K562 (cell line): Measurements from ENCODE around the gene ADARB2. TPM values are rescaled to one million over a fixed set of nuclear protein-coding genes. Genes with fewer than 3 reads are reported as not detected.

Experiments used
- ATAC-seq: fragments of 200-7000 bp; cut with Tn5 transposase; 3 replicates; pipeline ENCODE4 v1.9.1; 2020; ENCODE audit warnings: moderate library complexity
- BruUV-seq: library from RNA; stranded (reverse); fragments of 400-500 nt; replicated peaks from 2 replicates; lab custom pipeline; 2021; lab: Mats Ljungman, UMichigan
- CTCF ChIA-PET: fragments of 300-600 bp; formaldehyde crosslinking; extraction: SDS; loops from one replicate; lab custom pipeline; 2021; ENCODE audit warnings: low intra/inter-chr PET ratio; lab: Yijun Ruan, JAX
- POLR2A ChIA-PET: fragments of 300-600, 350-650 bp; sonication (Branson Sonifier 250); formaldehyde crosslinking; extraction: SDS; loops from one replicate; lab custom pipeline; 2021; ENCODE audit warnings: antibody characterized with exemption, inconsistent platforms; lab: Yijun Ruan, JAX
- DNase-seq, 4 experiments: peaks; one replicate each; pipeline versions ENCODE4 v3.0.0 to v3.0.0-alpha.2; 2011 to 2018; ENCODE audit warnings: low spot score in 3 of 4, mixed read lengths in 3 of 4; ENCODE audit errors: extremely low read depth in 1 of 4
- FAIRE-seq: peaks from 2 replicates; lab custom pipeline; 2011; peaks lifted over from hg19 to GRCh38; lab: Jason Lieb, UNC
- H2AFZ ChIP-seq: 2 replicates; pipeline ENCODE4 v1.6.0; 2011; ENCODE audit warnings: low read depth, low read length, control low read depth, inconsistent platforms
- H3K27ac ChIP-seq: fragments of 200-600 bp; 3 replicates; pipeline ENCODE4 v1.8.0; 2011; ENCODE audit warnings: low read depth, mild to moderate bottlenecking, control low read depth, inconsistent platforms, low read length, moderate library complexity, mixed read lengths; ENCODE audit errors: extremely low read depth
- H3K27me3 ChIP-seq, 2 experiments: fragments of 300-600 bp in 1 of 2; 2 replicates in 1 of 2; 3 replicates in 1 of 2; pipeline versions ENCODE4 v1.6.0 to v1.8.0; 2011; ENCODE audit warnings: inconsistent platforms in 2 of 2, low read length in 2 of 2, mild to moderate bottlenecking in 1 of 2, mixed read lengths in 1 of 2, moderate library complexity in 1 of 2; ENCODE audit not compliant: control insufficient read depth in 2 of 2, insufficient read depth in 2 of 2
- H3K36me3 ChIP-seq: fragments of 300-600 bp; 3 replicates; pipeline ENCODE4 v1.8.0; 2011; ENCODE audit warnings: mild to moderate bottlenecking, low read length, inconsistent platforms; ENCODE audit not compliant: control insufficient read depth, insufficient read depth
- H3K4me1 ChIP-seq, 2 experiments: fragments of 200-600 bp in 1 of 2; replicated peaks in 1 of 2; 2 replicates in 1 of 2; 3 replicates in 1 of 2; pipeline versions ENCODE4 v1.5.1 to v1.8.0; 2011; ENCODE audit warnings: inconsistent platforms in 2 of 2, low read length in 2 of 2, mild to moderate bottlenecking in 1 of 2, mixed read lengths in 1 of 2, moderate library complexity in 1 of 2; ENCODE audit not compliant: control insufficient read depth in 2 of 2, insufficient read depth in 2 of 2
- H3K4me2 ChIP-seq: 2 replicates; pipeline ENCODE4 v1.6.1; 2011; ENCODE audit warnings: low read length, control low read depth, inconsistent platforms, mixed read lengths; ENCODE audit not compliant: insufficient read depth
- H3K4me3 ChIP-seq: fragments of 200-600 bp; sonication (generic), shearing (Covaris generic); 2 replicates; pipeline ENCODE4 v1.5.1; 2016; ENCODE audit warnings: control low read depth, inconsistent platforms
- H3K79me2 ChIP-seq: fragments of 200-600 bp; 3 replicates; pipeline ENCODE4 v1.8.0; 2011; ENCODE audit warnings: low read length, inconsistent platforms; ENCODE audit not compliant: control insufficient read depth, insufficient read depth
- H3K9ac ChIP-seq, 2 experiments: 2 replicates each; pipeline versions ENCODE4 v1.6.0 to v1.6.1; 2011; ENCODE audit warnings: low read depth in 2 of 2, low read length in 2 of 2, control low read depth in 1 of 2, inconsistent platforms in 1 of 2, mild to moderate bottlenecking in 1 of 2, mixed read lengths in 1 of 2; ENCODE audit not compliant: insufficient read depth in 1 of 2
- H3K9me1 ChIP-seq: one replicate; pipeline ENCODE4 v1.6.0; 2011; ENCODE audit warnings: inconsistent platforms, mild to moderate bottlenecking, low read length, moderate library complexity; ENCODE audit not compliant: control insufficient read depth, insufficient read depth
- H3K9me3 ChIP-seq: replicated peaks from 2 replicates; pipeline ENCODE4 v1.5.1; 2011; ENCODE audit warnings: low read depth, low read length, inconsistent platforms; ENCODE audit not compliant: control insufficient read depth, insufficient read depth
- H4K20me1 ChIP-seq: replicated peaks from 2 replicates; pipeline ENCODE4 v1.6.1; 2011; ENCODE audit warnings: low read length, inconsistent platforms, mixed read lengths; ENCODE audit not compliant: control insufficient read depth, insufficient read depth
- ARID3B ChIP-seq: fragments of 250-450 bp; sonication (Bioruptor Pico); IDR thresholded peaks from 2 replicates; pipeline ENCODE4 v1.4.0; 2020; ENCODE audit warnings: borderline replicate concordance
- DNMT1 ChIP-seq: fragments of 450-650 bp; IDR thresholded peaks from 2 replicates; pipeline ENCODE4 v1.6.1; 2016; ENCODE audit warnings: antibody characterized with exemption, mild to moderate bottlenecking
- HDAC3 ChIP-seq: fragments of 450-650 bp; IDR thresholded peaks from 2 replicates; pipeline ENCODE4 v1.6.1; 2018; ENCODE audit warnings: borderline replicate concordance, mild to moderate bottlenecking, moderate library complexity; ENCODE audit not compliant: partially characterized antibody
- MIER1 ChIP-seq: fragments of 450-650 bp; IDR thresholded peaks from 2 replicates; pipeline ENCODE4 v1.6.1; 2016; ENCODE audit warnings: antibody characterized with exemption, mild to moderate bottlenecking, low read depth
- MTA2 ChIP-seq: fragments of 450-650 bp; IDR thresholded peaks from 2 replicates; pipeline ENCODE4 v1.6.1; 2016; ENCODE audit warnings: low read depth
- MYNN ChIP-seq, 2 experiments: sonication (generic); formaldehyde crosslinking in 1 of 2; IDR thresholded peaks; 2 replicates each; pipeline versions ENCODE4 v1.5.0 to v1.6.1; 2016 to 2020; ENCODE audit warnings: antibody characterized with exemption in 1 of 2, missing genetic modification reagents in 1 of 2
- NFE2L1 ChIP-seq: fragments of 450-650 bp; IDR thresholded peaks from 2 replicates; pipeline ENCODE4 v1.6.1; 2016; ENCODE audit warnings: missing genetic modification characterization, low read depth, mild to moderate bottlenecking, missing compliant biosample characterization, moderate library complexity, borderline replicate concordance
- RNF2 ChIP-seq: sonication (generic); IDR thresholded peaks from 2 replicates; pipeline ENCODE4 v1.6.1; 2016
- SMAD4 ChIP-seq: fragments of 250-450 bp; sonication (Bioruptor Pico); conservative IDR thresholded peaks from 2 replicates; pipeline ENCODE4 v1.8.0; 2021; ENCODE audit warnings: inconsistent platforms, mild to moderate bottlenecking, moderate library complexity
- ZC3H11A ChIP-seq: IDR thresholded peaks from 2 replicates; pipeline ENCODE4 v1.6.1; 2012; ENCODE audit warnings: low read depth, low read length, improper control_type of control experiment
- ZNF121 ChIP-seq: sonication (generic); formaldehyde crosslinking; conservative IDR thresholded peaks from 2 replicates; pipeline ENCODE4 v1.8.0; 2022; ENCODE audit warnings: missing genetic modification reagents
- ZNF551 ChIP-seq: fragments of 250-450 bp; sonication (Bioruptor Pico); IDR thresholded peaks from 2 replicates; pipeline ENCODE4 v1.5.0; 2021; ENCODE audit warnings: mild to moderate bottlenecking, moderate library complexity
- WGBS: fragments of 100-300 bp; shearing (Covaris generic); methylation state at CpG from one replicate; pipeline ENCODE4 v1.1.6; 2016; ENCODE audit warnings: low coverage, mixed read lengths; ENCODE audit not compliant: insufficient coverage; ENCODE audit errors: missing lambda C conversion rate; 5-methylcytosine and 5-hydroxymethylcytosine counted together
- in situ Hi-C: fragments of 300-500 bp; cut with MboI; formaldehyde crosslinking; loops from 4 replicates; pipeline ENCODE4 v1.15.0; 2018; ENCODE audit warnings: inconsistent platforms, mixed read lengths
- intact Hi-C: fragments of 100-400 bp; cut with micrococcal nuclease; formaldehyde crosslinking; loops from 2 replicates; pipeline ENCODE4 v1.14.2; 2022
- polyA plus RNA-seq, 8 experiments: library from polyadenylated mRNA; depleted of rRNA in 4 of 8; stranded (reverse) in 5 of 8; unstranded in 3 of 8; fragments of >200 nt; fragmentation: Nextera tagmentation in 2 of 8; fragmentation: Illumina TruSeq in 1 of 8; extraction: Ambion mirVana in 2 of 8; extraction: Trizol in 1 of 8; gene quantifications; 2 replicates each; pipeline versions ENCODE4 v1.2.1 to v1.2.3, GENCODE V29; 2011 to 2014; ENCODE audit warnings: inconsistent platforms in 1 of 8, missing spikeins in 1 of 8
- total RNA-seq, 7 experiments: library from RNA; depleted of rRNA in 6 of 7; stranded (reverse); fragments of >200 nt in 6 of 7; fragmentation: Illumina TruSeq in 2 of 7; extraction: Trizol in 2 of 7; gene quantifications; 2 replicates each; pipeline versions ENCODE4 v1.2.1 to v1.2.3, GENCODE V29; 2011 to 2021; ENCODE audit warnings: low replicate concordance in 1 of 7

ADARB2 gene
- total and polyA plus RNA-seq, 9 of the 15 experiments (the other 6 are each of a cell fraction or from before 2014, with no cell fraction given) = not detected

DNA sequence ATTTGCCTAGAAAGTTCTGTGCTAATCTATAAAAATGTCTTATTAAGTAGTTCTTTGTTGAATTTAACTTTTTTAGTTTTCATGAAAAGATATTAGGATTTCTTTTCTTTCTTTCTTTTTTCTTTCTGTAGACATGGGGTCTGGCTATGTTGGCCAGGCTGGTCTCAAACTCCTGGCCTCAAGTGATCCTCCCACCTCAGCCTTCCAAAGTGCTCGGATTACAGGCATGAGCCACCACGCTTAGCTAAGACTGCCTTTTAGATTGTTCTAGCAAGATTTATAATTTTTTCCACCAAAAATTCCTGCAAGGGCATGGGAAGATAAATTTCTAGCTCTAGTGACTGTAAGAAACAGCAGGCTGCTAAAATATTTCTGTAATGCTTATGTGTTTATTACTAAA lies 540.7 kb downstream of the ADARB2 start:
- Histone ChIP-seq H3K4me3 (no peak overlapping the region), H3K9me1 (no peaks in the 10 kb centered on the region), H3K27me3 (peaks cover 36 to 46% of the 10 kb centered on the region in 2 experiments), H3K4me1 (peaks cover 0 to 4% of the 10 kb centered on the region in 2 experiments; a peak in 2 of 5 replicates), H3K9me3 (no peaks in the 10 kb centered on the region), H3K4me2 (no peak overlapping the region), H3K36me3 (no peaks in the 10 kb centered on the region), H3K79me2 (no peaks in the 10 kb centered on the region), H4K20me1 (peaks cover 13% of the 10 kb centered on the region; the same call in 1 of the 2 replicates), H3K9ac (no peak overlapping the region), H3K27ac (no peak overlapping the region), H2AFZ (no peak overlapping the region)
- CTCF ChIA-PET = no interaction called here
- no peak for DNase-seq
- intact Hi-C loops = no loop called here
- no peak for ATAC-seq
- POLR2A ChIA-PET = no interaction called here
- BruUV-seq = no TSS peak
- 0% methylated on average over 2 of the region's 2 CpGs for WGBS
- no peak for FAIRE-seq
- TF ChIP-seq MYNN (IDR thresholded peaks at IDR 0.05) (no peak), MYNN (CRISPR knock-in tag; IDR thresholded peaks at IDR 0.05) (no peak), RNF2 (no peak), ZNF121 (CRISPR knock-in tag) (peak; percentile 76), SMAD4 (no peak), DNMT1 (no peak)
- in situ Hi-C loops = no loop called here

- peaks cover 0 to 4% of the 10 kb centered on the region in 2 experiments; a peak in 2 of 5 replicates for H3K4me1 ChIP-seq
- WGBS = 5% methylated on average over 5 of the region's 9 CpGs
- no peaks in the 10 kb centered on the region for H3K9me3 ChIP-seq
- in situ Hi-C loops (no loop called here), intact Hi-C loops (no loop called here)
- CTCF ChIA-PET = no interaction called here
- no peak for FAIRE-seq
- H3K9ac ChIP-seq = no peak overlapping the region
- no peak overlapping the region for H3K4me2 ChIP-seq
- H3K27me3 ChIP-seq = peaks cover 33 to 49% of the 10 kb centered on the region in 2 experiments
- no peak for DNase-seq
- H3K9me1 ChIP-seq = no peaks in the 10 kb centered on the region
- peaks cover 8% of the 10 kb centered on the region; the same call in 1 of the 2 replicates for H4K20me1 ChIP-seq
- no peak overlapping the region for H2AFZ ChIP-seq
- H3K4me3 ChIP-seq = no peak overlapping the region
- no peak overlapping the region for H3K27ac ChIP-seq
- no peaks in the 10 kb centered on the region for H3K36me3 ChIP-seq
- BruUV-seq = no TSS peak
- no peaks in the 10 kb centered on the region for H3K79me2 ChIP-seq
- no peak for ATAC-seq
- POLR2A ChIA-PET = no interaction called here
- no peak for TF ChIP-seq ZNF551 (CRISPR knock-in tag)
- no peak for TF ChIP-seq ARID3B (CRISPR knock-in tag)
- no peak for TF ChIP-seq NFE2L1 (tag)
- TF ChIP-seq HDAC3 = no peak
- no peak for TF ChIP-seq MTA2
- no peak for TF ChIP-seq MIER1
- TF ChIP-seq ZC3H11A = no peak
Observed at GRCh38 chr10:1195828-1196227, 541.5 kb downstream of the ADARB2 start.
